HCT116 (cell line): ENCODE results near the gene KRT79.

Source experiments
- CTCF ChIP-seq, 3 experiments: fragments of 200-600 bp in 1 of 3; sonication (generic) in 1 of 3; IDR thresholded peaks in 2 of 3; conservative IDR thresholded peaks in 1 of 3; 2 replicates each; pipeline ENCODE4 v1.5.1; 2012 to 2017; ENCODE audit warnings: low read depth in 2 of 3, low read length in 2 of 3, antibody characterized with exemption in 1 of 3, borderline replicate concordance in 1 of 3, control low read depth in 1 of 3, mild to moderate bottlenecking in 1 of 3, mixed read lengths in 1 of 3, mixed run types in 1 of 3, moderate library complexity in 1 of 3; ENCODE audit not compliant: insufficient read depth in 1 of 3
- REST ChIP-seq: IDR thresholded peaks from 2 replicates; pipeline ENCODE4 v1.6.1; 2012; ENCODE audit warnings: low read depth
- SIN3A ChIP-seq: IDR thresholded peaks from 2 replicates; pipeline ENCODE4 v1.6.1; 2012; ENCODE audit warnings: low read depth
- SP1 ChIP-seq: IDR thresholded peaks from 2 replicates; pipeline ENCODE4 v1.6.1; 2012; ENCODE audit warnings: low read depth

- no peak for TF ChIP-seq CTCF (IDR thresholded peaks at IDR 0.05 in 2 of 3, conservative IDR thresholded peaks at IDR 0.05 in 1 of 3; ENCODE audit: borderline replicate concordance in 1 of 3, insufficient read depth in 1 of 3, low read depth in 2 of 3, low read length in 2 of 3)
- TF ChIP-seq REST: no peak
- no peak for TF ChIP-seq SP1
- no peak for TF ChIP-seq SIN3A
These were observed 18.9 kb downstream of the KRT79 start for GRCh38 chr12:52815161-52815560.
